Measurements from ENCODE around the gene SLC28A2. TPM values are rescaled to one million over a fixed set of nuclear protein-coding genes. Genes with fewer than 3 reads are reported as not detected.

SLC28A2 gene
- total and polyA plus RNA-seq, 2 of the 13 experiments (the other 11 are each of a cell fraction or from before 2014, with no cell fraction given) = 0.01 to 0.11 TPM

DNA sequence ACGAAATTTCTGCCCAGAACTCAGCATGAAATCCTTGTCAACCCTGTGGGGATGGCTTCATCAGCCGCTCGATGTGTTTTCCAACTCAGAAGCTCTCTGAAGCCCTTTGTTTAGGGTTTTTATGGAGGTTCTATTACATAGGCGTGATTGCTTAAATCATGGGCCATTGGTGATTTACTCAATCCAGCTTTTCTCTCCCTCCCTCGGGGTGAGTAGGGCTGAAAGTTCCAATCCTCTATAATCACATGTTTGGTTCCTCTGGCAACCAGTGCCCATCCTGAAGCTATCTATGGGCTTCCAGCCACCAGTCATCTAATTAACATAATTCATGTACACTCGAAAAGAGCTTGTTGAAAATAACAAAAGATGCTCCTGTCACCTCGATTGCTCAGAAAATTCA, 74.7 kb downstream of the SLC28A2 start:
- Histone ChIP-seq H3K27me3 (ENCODE audit: control insufficient read depth in 1 of 2, insufficient read depth in 2 of 2, low read length in 2 of 2) (no peaks in the 10 kb centered on the region), H3K4me1 (ENCODE audit: insufficient read depth, low read length) (peaks cover 28% of the 10 kb centered on the region)
- BruUV-seq (replicated peaks) = no TSS peak

More for the DNA sequence above, 74.7 kb downstream of the SLC28A2 start:
- no peaks in the 10 kb centered on the region for H3K79me2 ChIP-seq (ENCODE audit: insufficient read depth, low read length)
- H3K27ac ChIP-seq (ENCODE audit: extremely low read length, insufficient read depth, low read length) = no peak overlapping the region
- H2AFZ ChIP-seq (ENCODE audit: low read length) = no peak overlapping the region
- DNase-seq (ENCODE audit: low spot score) = no peak
- H3K36me3 ChIP-seq (replicated peaks in 1 of 2; ENCODE audit: control insufficient read depth in 1 of 2, insufficient read depth in 2 of 2, low read length in 2 of 2) = no peaks in the 10 kb centered on the region
- FAIRE-seq = no peak
- no peak overlapping the region for H3K9ac ChIP-seq (ENCODE audit: insufficient read depth, low read depth, low read length)
- H3K4me3 ChIP-seq (replicated peaks in 1 of 3; ENCODE audit: insufficient read depth in 1 of 3, low read depth in 2 of 3, low read length in 3 of 3) = no peak overlapping the region
- TF ChIP-seq ZNF549 (CRISPR knock-in tag; IDR thresholded peaks at IDR 0.05) = no peak
- TF ChIP-seq, protein P1, sequence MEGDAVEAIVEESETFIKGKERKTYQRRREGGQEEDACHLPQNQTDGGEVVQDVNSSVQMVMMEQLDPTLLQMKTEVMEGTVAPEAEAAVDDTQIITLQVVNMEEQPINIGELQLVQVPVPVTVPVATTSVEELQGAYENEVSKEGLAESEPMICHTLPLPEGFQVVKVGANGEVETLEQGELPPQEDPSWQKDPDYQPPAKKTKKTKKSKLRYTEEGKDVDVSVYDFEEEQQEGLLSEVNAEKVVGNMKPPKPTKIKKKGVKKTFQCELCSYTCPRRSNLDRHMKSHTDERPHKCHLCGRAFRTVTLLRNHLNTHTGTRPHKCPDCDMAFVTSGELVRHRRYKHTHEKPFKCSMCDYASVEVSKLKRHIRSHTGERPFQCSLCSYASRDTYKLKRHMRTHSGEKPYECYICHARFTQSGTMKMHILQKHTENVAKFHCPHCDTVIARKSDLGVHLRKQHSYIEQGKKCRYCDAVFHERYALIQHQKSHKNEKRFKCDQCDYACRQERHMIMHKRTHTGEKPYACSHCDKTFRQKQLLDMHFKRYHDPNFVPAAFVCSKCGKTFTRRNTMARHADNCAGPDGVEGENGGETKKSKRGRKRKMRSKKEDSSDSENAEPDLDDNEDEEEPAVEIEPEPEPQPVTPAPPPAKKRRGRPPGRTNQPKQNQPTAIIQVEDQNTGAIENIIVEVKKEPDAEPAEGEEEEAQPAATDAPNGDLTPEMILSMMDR (CRISPR knock-in tag; IDR thresholded peaks at IDR 0.05) = no peak
- no peak for TF ChIP-seq NFRKB (IDR thresholded peaks at IDR 0.05)
- no peak for TF ChIP-seq EHMT2 (IDR thresholded peaks at IDR 0.05; ENCODE audit: borderline replicate concordance, low read depth, low read length)
- TF ChIP-seq ZNF530 (CRISPR knock-in tag; IDR thresholded peaks at IDR 0.05; ENCODE audit: low read depth) = no peak
- TF ChIP-seq, protein P2, sequence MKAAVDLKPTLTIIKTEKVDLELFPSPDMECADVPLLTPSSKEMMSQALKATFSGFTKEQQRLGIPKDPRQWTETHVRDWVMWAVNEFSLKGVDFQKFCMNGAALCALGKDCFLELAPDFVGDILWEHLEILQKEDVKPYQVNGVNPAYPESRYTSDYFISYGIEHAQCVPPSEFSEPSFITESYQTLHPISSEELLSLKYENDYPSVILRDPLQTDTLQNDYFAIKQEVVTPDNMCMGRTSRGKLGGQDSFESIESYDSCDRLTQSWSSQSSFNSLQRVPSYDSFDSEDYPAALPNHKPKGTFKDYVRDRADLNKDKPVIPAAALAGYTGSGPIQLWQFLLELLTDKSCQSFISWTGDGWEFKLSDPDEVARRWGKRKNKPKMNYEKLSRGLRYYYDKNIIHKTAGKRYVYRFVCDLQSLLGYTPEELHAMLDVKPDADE (CRISPR knock-in tag; IDR thresholded peaks at IDR 0.05) = no peak
- no peak for TF ChIP-seq SP5 (CRISPR knock-in tag; IDR thresholded peaks at IDR 0.05; ENCODE audit: borderline replicate concordance, low read depth)
- no peak for TF ChIP-seq DR1 (CRISPR knock-in tag; IDR thresholded peaks at IDR 0.05)
- TF ChIP-seq ZFYVE20 (CRISPR knock-in tag; IDR thresholded peaks at IDR 0.05; ENCODE audit: borderline replicate concordance, low read depth) = no peak
- CTCF ChIA-PET (ENCODE audit: low intra/inter-chr PET ratio, low total read pairs) = no interaction called here
- H4K20me1 ChIP-seq (ENCODE audit: insufficient read depth, low read length) = no peaks in the 10 kb centered on the region
- H3K9me3 ChIP-seq (ENCODE audit: low read length) = no peaks in the 10 kb centered on the region
- intact Hi-C loops (cut with micrococcal nuclease; ENCODE audit: unreplicated experiment) (no loop called here), in situ Hi-C loops (cut with HindIII; ENCODE audit: extremely low pct_ligation_motif_present, low pct_unique_long_range_greater_than_20kb) (no loop called here)
- POLR2A ChIA-PET = no interaction called here
- 85% methylated on average over 7 of the region's 7 CpGs for WGBS (ENCODE audit: low lambda C conversion rate)
- no peak overlapping the region for H3K4me2 ChIP-seq (ENCODE audit: low read depth, low read length)
- ATAC-seq = no peak

Other genes starting within 250 kb of the SLC28A2 start
- 59.1 and 104 TPM in 2 replicates for gene SORD, start 229.0 kb upstream of the SLC28A2 start, total RNA-seq (2016; rRNA removed; fragmentation: Illumina TruSeq; extraction: Trizol)
- 73.1 and 95.3 TPM in 2 replicates for gene SORD, start 229.0 kb upstream of the SLC28A2 start, polyA plus RNA-seq (2011; rRNA removed)
- not detected in 2 replicates for gene DUOX2, start 138.1 kb upstream of the SLC28A2 start, total RNA-seq (2016; rRNA removed; fragmentation: Illumina TruSeq; extraction: Trizol)
- 0.08 and 0.27 TPM in 2 replicates for gene DUOX2, start 138.1 kb upstream of the SLC28A2 start, polyA plus RNA-seq (2011; rRNA removed)
- not detected in 2 replicates for gene DUOXA2, start 137.9 kb upstream of the SLC28A2 start, total RNA-seq (2016; rRNA removed; fragmentation: Illumina TruSeq; extraction: Trizol)
- 0.32 and 0.61 TPM in 2 replicates for gene DUOXA2, start 137.9 kb upstream of the SLC28A2 start, polyA plus RNA-seq (2011; rRNA removed)
- not detected in 2 replicates for gene DUOXA1, start 122.4 kb upstream of the SLC28A2 start, total RNA-seq (2016; rRNA removed; fragmentation: Illumina TruSeq; extraction: Trizol)
- gene DUOXA1, start 122.4 kb upstream of the SLC28A2 start, polyA plus RNA-seq (2011; rRNA removed) = 0.10 TPM in 1 of 2 replicates, not detected in the other
- gene DUOX1, start 122.2 kb upstream of the SLC28A2 start, total RNA-seq (2016; rRNA removed; fragmentation: Illumina TruSeq; extraction: Trizol) = not detected in 2 replicates
- gene DUOX1, start 122.2 kb upstream of the SLC28A2 start, polyA plus RNA-seq (2011; rRNA removed) = 0.03 TPM in 1 of 2 replicates, not detected in the other
- 16.8 and 25.5 TPM in 2 replicates for gene SHF, start 64.3 kb upstream of the SLC28A2 start, total RNA-seq (2016; rRNA removed; fragmentation: Illumina TruSeq; extraction: Trizol)
- gene SHF, start 64.3 kb upstream of the SLC28A2 start, polyA plus RNA-seq (2011; rRNA removed) = 20.9 and 21.4 TPM in 2 replicates
- gene GATM, start 126.3 kb downstream of the SLC28A2 start, total RNA-seq (2016; rRNA removed; fragmentation: Illumina TruSeq; extraction: Trizol) = 1.5 and 2.1 TPM in 2 replicates
- gene GATM, start 126.3 kb downstream of the SLC28A2 start, polyA plus RNA-seq (2011; rRNA removed) = 13.9 and 16.8 TPM in 2 replicates